Stimulated activated naive B cell treated with anti-CD40 and anti-IgM and Interleukin-4, amounts not matched to agents 10 μg/mL and 1 μg/mL and 100 μg/mL, for 72 hours (primary cell): ENCODE data around the gene APPL2.
A peak's percentile ranks its signal among the peaks of the same experiment; 100 is the strongest.

Source experiments
- ATAC-seq, 2 donors: fragments of 150-1000 bp; cut with Tn5 transposase; replicated peaks; 2 replicates each; pipeline ENCODE4 v1.10.0; 2021; ENCODE audit warnings: moderate library complexity in 1 of 2
- DNase-seq: peaks from one replicate; pipeline ENCODE4 v3.0.0; 2021
- H3K27ac Mint-ChIP-seq: one replicate; pipeline ENCODE4 v1.8.0; 2022; ENCODE audit warnings: mild to moderate bottlenecking, mixed read lengths
- H3K27me3 Mint-ChIP-seq, 2 donors: one replicate each; pipeline ENCODE4 v1.8.0; 2022; ENCODE audit warnings: mixed read lengths in 2 of 2
- H3K36me3 Mint-ChIP-seq, 2 donors: one replicate each; pipeline ENCODE4 v1.8.0; 2022; ENCODE audit warnings: mixed read lengths in 2 of 2, mild to moderate bottlenecking in 1 of 2
- H3K4me1 Mint-ChIP-seq, 2 donors: one replicate each; pipeline ENCODE4 v1.8.0; 2022; ENCODE audit warnings: mixed read lengths in 2 of 2, mild to moderate bottlenecking in 1 of 2
- H3K4me3 Mint-ChIP-seq, 2 donors: one replicate each; pipeline ENCODE4 v1.8.0; 2022; ENCODE audit warnings: mild to moderate bottlenecking in 2 of 2, mixed read lengths in 2 of 2, moderate library complexity in 1 of 2
- H3K9me3 Mint-ChIP-seq, 2 donors: one replicate each; pipeline ENCODE4 v1.8.0; 2022; ENCODE audit warnings: mixed read lengths in 2 of 2, mild to moderate bottlenecking in 1 of 2

APPL2 gene

GRCh38 chr12:105239304-105239703 is 3.3 kb upstream of the APPL2 start:
- Mint-ChIP-seq H3K9me3 (peaks cover 0 to 2% of the 10 kb centered on the region in 2 donors), H3K4me1 (peaks cover 15 to 20% of the 10 kb centered on the region in 2 donors), H3K36me3 (no peaks in the 10 kb centered on the region), H3K27me3 (peaks cover 0 to 5% of the 10 kb centered on the region in 2 donors), H3K4me3 (no peak overlapping the region), H3K27ac (no peak overlapping the region)
- DNase-seq (no peak), ATAC-seq (no peak)

- Mint-ChIP-seq H3K9me3 (no peaks in the 10 kb centered on the region), H3K36me3 (no peaks in the 10 kb centered on the region), H3K4me1 (peaks cover 25 to 36% of the 10 kb centered on the region in 2 donors), H3K27ac (no peak overlapping the region), H3K27me3 (no peaks in the 10 kb centered on the region), H3K4me3 (no peak overlapping the region)
- no peak for DNase-seq
- ATAC-seq: no peak
Measured at GRCh38 chr12:105237666-105238065, 1.7 kb upstream of the APPL2 start.

GRCh38 chr12:105235281-105235731 is 668 bp downstream of the APPL2 start:
- peak overlapping the region; percentile 87 for H3K27ac Mint-ChIP-seq
- H3K4me3 Mint-ChIP-seq: peak overlapping the region; percentile 84 to 91
- H3K4me1 Mint-ChIP-seq: peaks cover 25 to 43% of the 10 kb centered on the region in 2 donors
- no peaks in the 10 kb centered on the region for H3K9me3 Mint-ChIP-seq
- DNase-seq (no peak), ATAC-seq (no peak)
- no peaks in the 10 kb centered on the region for H3K36me3 Mint-ChIP-seq
- no peaks in the 10 kb centered on the region for H3K27me3 Mint-ChIP-seq

DNA sequence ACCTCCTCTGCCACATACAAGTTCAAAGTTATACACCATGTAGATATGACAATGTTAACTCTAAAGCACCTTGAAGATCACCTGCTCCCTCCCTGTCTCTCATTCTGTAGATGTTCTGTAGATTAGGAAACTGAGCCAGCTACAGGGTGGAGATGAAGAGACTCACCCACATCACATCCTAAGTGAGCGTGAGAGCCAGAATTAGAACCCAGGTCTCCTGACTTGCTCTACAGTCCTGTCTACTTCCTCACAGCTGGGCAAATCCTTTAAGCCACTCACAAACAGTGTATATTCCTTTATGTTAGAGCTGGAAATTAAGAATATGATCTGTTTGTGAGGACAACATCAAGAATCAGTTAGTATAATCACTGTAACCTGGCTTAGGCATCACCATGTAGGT is 1.8 kb downstream of the APPL2 start:
- H3K9me3 Mint-ChIP-seq: no peaks in the 10 kb centered on the region
- peaks cover 25 to 43% of the 10 kb centered on the region in 2 donors for H3K4me1 Mint-ChIP-seq
- ATAC-seq: no peak
- no peak overlapping the region for H3K27ac Mint-ChIP-seq
- peaks cover 0 to 2% of the 10 kb centered on the region in 2 donors for H3K36me3 Mint-ChIP-seq
- no peaks in the 10 kb centered on the region for H3K27me3 Mint-ChIP-seq
- peak overlapping the region in 1 of 2 donors; percentile 8 for H3K4me3 Mint-ChIP-seq
- DNase-seq: no peak

- Mint-ChIP-seq H3K4me1 (peaks cover 27 to 51% of the 10 kb centered on the region in 2 donors), H3K9me3 (no peaks in the 10 kb centered on the region), H3K36me3 (peaks cover 5 to 8% of the 10 kb centered on the region in 2 donors), H3K27me3 (no peaks in the 10 kb centered on the region), H3K27ac (no peak overlapping the region), H3K4me3 (no peak overlapping the region)
- DNase-seq (no peak), ATAC-seq (no peak)
Measured at GRCh38 chr12:105233041-105233905, 2.7 kb downstream of the APPL2 start.

- DNase-seq (no peak), ATAC-seq (no peak)
- H3K4me1 Mint-ChIP-seq: peaks cover 28 to 57% of the 10 kb centered on the region in 2 donors
- H3K4me3 Mint-ChIP-seq: no peak overlapping the region
- H3K9me3 Mint-ChIP-seq: no peaks in the 10 kb centered on the region
- peaks cover 13 to 14% of the 10 kb centered on the region in 2 donors for H3K36me3 Mint-ChIP-seq
- H3K27me3 Mint-ChIP-seq: no peaks in the 10 kb centered on the region
- no peak overlapping the region for H3K27ac Mint-ChIP-seq
Measured at GRCh38 chr12:105231396-105231795, 4.6 kb downstream of the APPL2 start.

- H3K27me3 Mint-ChIP-seq: no peaks in the 10 kb centered on the region
- ATAC-seq (no peak), DNase-seq (no peak)
- no peaks in the 10 kb centered on the region for H3K9me3 Mint-ChIP-seq
- H3K36me3 Mint-ChIP-seq: peaks cover 17% of the 10 kb centered on the region in 2 donors
- H3K27ac Mint-ChIP-seq: no peak overlapping the region
- peaks cover 27 to 63% of the 10 kb centered on the region in 2 donors for H3K4me1 Mint-ChIP-seq
- no peak overlapping the region for H3K4me3 Mint-ChIP-seq
Measured at GRCh38 chr12:105229371-105229770, 6.6 kb downstream of the APPL2 start.

DNA sequence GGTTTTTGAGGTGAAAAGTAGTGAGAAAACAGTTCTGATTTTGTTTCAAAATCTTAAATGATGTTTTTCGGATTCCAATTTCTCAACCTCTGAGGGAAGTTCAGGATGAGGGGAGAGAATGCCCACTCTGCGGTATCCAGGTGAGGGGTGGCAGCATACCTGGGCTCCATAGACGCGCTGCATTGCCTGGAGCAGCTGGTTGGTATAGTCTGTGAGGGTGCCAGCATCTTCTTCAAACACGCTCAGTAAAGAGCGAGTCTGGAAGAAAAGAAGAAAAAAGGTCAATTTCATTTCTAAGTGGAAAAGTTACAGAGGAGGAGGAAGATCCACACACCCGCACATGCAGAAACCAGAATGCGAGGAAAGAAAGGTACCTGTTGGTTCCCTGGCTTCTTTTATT is 7.0 kb downstream of the APPL2 start:
- Mint-ChIP-seq H3K36me3 (peaks cover 17% of the 10 kb centered on the region in 2 donors), H3K27ac (no peak overlapping the region), H3K4me1 (peaks cover 24 to 60% of the 10 kb centered on the region in 2 donors), H3K4me3 (no peak overlapping the region), H3K9me3 (no peaks in the 10 kb centered on the region), H3K27me3 (no peaks in the 10 kb centered on the region)
- DNase-seq: no peak
- no peak for ATAC-seq

- Mint-ChIP-seq H3K36me3 (peaks cover 17% of the 10 kb centered on the region in 2 donors), H3K27ac (no peak overlapping the region), H3K9me3 (no peaks in the 10 kb centered on the region), H3K4me1 (peaks cover 24 to 55% of the 10 kb centered on the region in 2 donors), H3K4me3 (no peak overlapping the region), H3K27me3 (no peaks in the 10 kb centered on the region)
- no peak for DNase-seq
- peak; percentile 52 to 64 for ATAC-seq
Measured at GRCh38 chr12:105228494-105228893, 7.5 kb downstream of the APPL2 start.

GRCh38 chr12:105227879-105228278 is 8.1 kb downstream of the APPL2 start:
- no peak overlapping the region for H3K27ac Mint-ChIP-seq
- no peaks in the 10 kb centered on the region for H3K27me3 Mint-ChIP-seq
- H3K36me3 Mint-ChIP-seq: peaks cover 23% of the 10 kb centered on the region in 2 donors
- H3K4me3 Mint-ChIP-seq: no peak overlapping the region
- H3K9me3 Mint-ChIP-seq: no peaks in the 10 kb centered on the region
- ATAC-seq (no peak), DNase-seq (no peak)
- peaks cover 19 to 53% of the 10 kb centered on the region in 2 donors for H3K4me1 Mint-ChIP-seq

GRCh38 chr12:105226219-105226618 is 9.8 kb downstream of the APPL2 start:
- Mint-ChIP-seq H3K27ac (peak overlapping the region; percentile 37), H3K36me3 (peaks cover 35% of the 10 kb centered on the region in 2 donors), H3K4me1 (peaks cover 21 to 48% of the 10 kb centered on the region in 2 donors), H3K27me3 (no peaks in the 10 kb centered on the region), H3K4me3 (peak overlapping the region; percentile 19 to 22), H3K9me3 (no peaks in the 10 kb centered on the region)
- ATAC-seq (peak; percentile 83), DNase-seq (peak; percentile 8)

DNA sequence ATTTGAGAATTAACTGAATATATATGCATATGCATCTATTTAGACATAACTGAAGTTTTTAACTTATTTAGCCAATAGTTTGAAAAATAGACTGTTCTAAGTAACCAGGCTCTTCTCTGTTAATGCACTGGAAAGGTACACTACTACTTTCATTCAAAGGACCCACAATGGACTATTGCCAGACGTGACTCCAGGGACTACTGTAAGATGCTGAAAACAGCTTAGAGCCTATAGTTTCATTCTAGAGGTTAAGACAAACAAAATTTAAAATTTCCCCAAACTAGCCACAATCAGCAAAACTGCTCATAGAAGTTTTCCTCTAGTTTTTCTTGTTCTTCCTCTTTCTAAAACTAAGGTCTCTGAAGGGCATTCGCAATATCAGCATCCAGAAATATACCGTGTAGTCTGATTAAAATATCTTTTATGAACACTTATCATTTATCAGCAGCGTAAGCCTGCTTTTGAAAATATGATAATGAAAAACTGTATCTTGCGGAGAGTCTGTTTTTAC is 10.4 kb downstream of the APPL2 start:
- Mint-ChIP-seq H3K4me3 (peak overlapping the region; percentile 54 to 61), H3K36me3 (peaks cover 35% of the 10 kb centered on the region in 2 donors), H3K27me3 (no peaks in the 10 kb centered on the region), H3K27ac (no peak overlapping the region), H3K4me1 (peaks cover 21 to 48% of the 10 kb centered on the region in 2 donors), H3K9me3 (no peaks in the 10 kb centered on the region)
- ATAC-seq: peak; percentile 62 to 64
- DNase-seq: no peak

DNA sequence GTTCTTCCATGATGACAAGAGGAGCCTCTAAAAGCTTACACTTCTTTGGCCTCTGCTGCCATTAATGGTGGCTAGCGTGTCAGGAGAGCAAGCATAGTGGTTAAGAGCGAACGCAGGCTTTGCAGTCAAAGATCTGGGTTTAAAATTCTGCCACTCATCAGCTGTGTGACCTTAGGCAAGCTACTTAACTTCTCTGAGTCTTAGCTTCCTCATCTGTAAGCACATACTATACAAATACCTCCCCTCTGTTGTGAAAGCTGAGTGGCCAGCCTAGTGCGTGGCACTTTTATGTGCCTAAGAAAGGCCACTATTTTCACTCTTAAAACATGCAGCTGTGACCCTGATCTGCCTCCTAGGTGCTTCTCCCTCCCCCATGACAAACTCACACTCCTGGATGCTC is 11.6 kb downstream of the APPL2 start:
- Mint-ChIP-seq H3K4me3 (no peak overlapping the region), H3K9me3 (no peaks in the 10 kb centered on the region), H3K27me3 (no peaks in the 10 kb centered on the region), H3K27ac (no peak overlapping the region), H3K4me1 (peaks cover 21 to 48% of the 10 kb centered on the region in 2 donors), H3K36me3 (peaks cover 32 to 35% of the 10 kb centered on the region in 2 donors)
- no peak for ATAC-seq
- no peak for DNase-seq

DNA sequence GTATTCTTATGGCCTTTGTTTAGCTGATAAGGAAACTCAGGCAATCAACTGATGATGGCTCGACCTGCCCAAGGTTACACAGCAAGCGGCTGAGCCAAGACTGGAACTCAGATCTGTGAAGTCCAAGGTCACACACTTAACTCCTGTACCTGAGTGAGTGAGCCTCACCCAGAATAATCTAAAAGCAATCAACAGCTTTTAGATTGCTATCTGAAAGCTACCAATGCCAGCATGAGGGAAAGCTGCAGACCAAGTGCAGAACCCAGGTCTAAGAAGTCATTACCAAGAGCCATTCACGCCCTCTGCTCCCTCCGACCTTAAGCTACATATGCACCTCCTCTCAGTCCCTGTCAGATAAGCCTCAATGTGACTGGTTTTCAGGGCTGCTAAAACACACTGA is 12.1 kb downstream of the APPL2 start:
- H3K36me3 Mint-ChIP-seq: peaks cover 31 to 33% of the 10 kb centered on the region in 2 donors

GRCh38 chr12:105223352-105223845 is 12.6 kb downstream of the APPL2 start:
- Mint-ChIP-seq H3K4me1 (peaks cover 19 to 41% of the 10 kb centered on the region in 2 donors), H3K36me3 (peaks cover 27 to 30% of the 10 kb centered on the region in 2 donors), H3K27me3 (no peaks in the 10 kb centered on the region), H3K4me3 (no peak overlapping the region), H3K9me3 (no peaks in the 10 kb centered on the region), H3K27ac (no peak overlapping the region)
- ATAC-seq: no peak
- DNase-seq: no peak

More for the DNA sequence above, 12.1 kb downstream of the APPL2 start:
- Mint-ChIP-seq H3K4me3 (no peak overlapping the region), H3K27ac (no peak overlapping the region), H3K27me3 (no peaks in the 10 kb centered on the region), H3K4me1 (peaks cover 19 to 46% of the 10 kb centered on the region in 2 donors), H3K9me3 (no peaks in the 10 kb centered on the region)
- ATAC-seq (no peak), DNase-seq (no peak)
